Activated T-helper 1 cell treated with anti-CD3 and anti-CD28 coated beads, Interleukin-12 subunit alpha, Interleukin-12 subunit beta, Interleukin-2, Interleukin-4 antibody, amounts not matched to agents 30 ng/mL and 10 ng/mL and 1 ng/mL, durations not matched to agents 14 hours and 24 hours and 36 hours (primary cell): ENCODE data around the gene INPP4A. TPM values are rescaled to one million over a fixed set of nuclear protein-coding genes. Genes with fewer than 3 reads are reported as not detected.
A peak's percentile ranks its signal among the peaks of the same experiment; 100 is the strongest.
"Not testable (repeated sequence)": the region's sequence is repeated elsewhere in the genome, so short reads cannot be mapped to it uniquely, and the experiment has no call there.

Experiments used
- DNase-seq: peaks from one replicate; pipeline ENCODE4 v3.0.0; 2021; ENCODE audit warnings: low spot score
- H3K27ac Mint-ChIP-seq: one replicate; pipeline ENCODE4 v1.8.0; 2021; ENCODE audit warnings: mild to moderate bottlenecking, mixed read lengths
- H3K27me3 Mint-ChIP-seq: one replicate; pipeline ENCODE4 v1.8.0; 2022; ENCODE audit warnings: mild to moderate bottlenecking, moderate library complexity, mixed read lengths; ENCODE audit not compliant: insufficient read depth
- H3K36me3 Mint-ChIP-seq: one replicate; pipeline ENCODE4 v1.8.0; 2021; ENCODE audit warnings: low read depth, mixed read lengths
- H3K4me1 Mint-ChIP-seq: one replicate; pipeline ENCODE4 v1.8.0; 2021; ENCODE audit warnings: low read depth, mixed read lengths
- H3K4me3 Mint-ChIP-seq: one replicate; pipeline ENCODE4 v1.8.0; 2021; ENCODE audit warnings: mild to moderate bottlenecking, moderate library complexity, mixed read lengths
- H3K9me3 Mint-ChIP-seq: one replicate; pipeline ENCODE4 v1.8.0; 2021; ENCODE audit warnings: mixed read lengths
- intact Hi-C: fragments of 100-400 bp; cut with micrococcal nuclease; formaldehyde crosslinking; loops from one replicate; pipeline ENCODE4 v1.15.1; 2024
- total RNA-seq: library from RNA; stranded (reverse); gene quantifications from 2 replicates; pipeline ENCODE4 v1.2.3, GENCODE V29; 2022

Gene INPP4A
- total RNA-seq, 1 donor from 2014 or later: 55.7 TPM

GRCh38 chr2:98416383-98417159, 28.1 kb upstream of the INPP4A start:
- Mint-ChIP-seq H3K36me3 (peaks cover 1% of the 10 kb centered on the region), H3K27ac (no peak overlapping the region), H3K4me3 (no peak overlapping the region), H3K4me1 (peaks cover 13% of the 10 kb centered on the region), H3K9me3 (peaks cover 17% of the 10 kb centered on the region), H3K27me3 (no peaks in the 10 kb centered on the region)
- intact Hi-C loops: loop anchor here (10.0 kb wide), 1 partner anchor 128 kb away; no protein-coding TSS in a partner anchor
- DNase-seq: no peak

DNA sequence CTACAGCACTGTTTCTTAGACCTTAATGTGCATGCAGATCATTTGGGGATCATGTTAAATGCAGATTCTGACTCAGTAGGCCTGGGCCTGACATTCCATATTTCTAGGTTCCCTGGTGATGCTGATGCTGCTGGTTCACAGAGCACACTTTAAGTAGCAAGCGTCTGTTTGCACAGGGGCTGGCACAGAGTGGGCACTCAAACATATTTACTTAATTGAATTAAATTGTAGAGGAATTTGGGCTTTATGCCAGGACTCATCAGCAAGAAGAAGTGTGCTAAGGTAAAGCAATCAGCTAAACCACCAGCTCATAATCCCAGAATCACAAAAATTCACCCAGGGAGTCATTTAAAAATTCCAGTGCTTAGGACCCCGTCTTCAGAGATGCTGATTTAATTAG, 25.1 kb upstream of the INPP4A start:
- no peak overlapping the region for H3K4me3 Mint-ChIP-seq
- no peak for DNase-seq
- peaks cover 3% of the 10 kb centered on the region for H3K36me3 Mint-ChIP-seq
- H3K27me3 Mint-ChIP-seq: peaks cover 2% of the 10 kb centered on the region
- H3K4me1 Mint-ChIP-seq: peaks cover 5% of the 10 kb centered on the region
- intact Hi-C loops: loop anchor here (10.0 kb wide), 1 partner anchor 125 kb away; no protein-coding TSS in a partner anchor
- no peak overlapping the region for H3K27ac Mint-ChIP-seq
- H3K9me3 Mint-ChIP-seq: peaks cover 29% of the 10 kb centered on the region

- Mint-ChIP-seq H3K4me3 (no peak overlapping the region), H3K27me3 (peaks cover 2% of the 10 kb centered on the region)
- intact Hi-C loops: loop anchor here (10.0 kb wide), 1 partner anchor 125 kb away; no protein-coding TSS in a partner anchor
These were observed 24.5 kb upstream of the INPP4A start for GRCh38 chr2:98419977-98420725.

GRCh38 chr2:98422449-98422848, 22.2 kb upstream of the INPP4A start:
- Mint-ChIP-seq H3K4me1 (no peaks in the 10 kb centered on the region), H3K4me3 (no peak overlapping the region), H3K27ac (no peak overlapping the region), H3K36me3 (peaks cover 3% of the 10 kb centered on the region), H3K9me3 (peaks cover 24% of the 10 kb centered on the region), H3K27me3 (peaks cover 11% of the 10 kb centered on the region)
- DNase-seq: no peak
- intact Hi-C loops: no loop called here

More at GRCh38 chr2:98419977-98420725, 24.5 kb upstream of the INPP4A start:
- no peak for DNase-seq
- Mint-ChIP-seq H3K9me3 (peaks cover 24% of the 10 kb centered on the region), H3K4me1 (peaks cover 5% of the 10 kb centered on the region), H3K27ac (no peak overlapping the region), H3K36me3 (peaks cover 3% of the 10 kb centered on the region)

DNA sequence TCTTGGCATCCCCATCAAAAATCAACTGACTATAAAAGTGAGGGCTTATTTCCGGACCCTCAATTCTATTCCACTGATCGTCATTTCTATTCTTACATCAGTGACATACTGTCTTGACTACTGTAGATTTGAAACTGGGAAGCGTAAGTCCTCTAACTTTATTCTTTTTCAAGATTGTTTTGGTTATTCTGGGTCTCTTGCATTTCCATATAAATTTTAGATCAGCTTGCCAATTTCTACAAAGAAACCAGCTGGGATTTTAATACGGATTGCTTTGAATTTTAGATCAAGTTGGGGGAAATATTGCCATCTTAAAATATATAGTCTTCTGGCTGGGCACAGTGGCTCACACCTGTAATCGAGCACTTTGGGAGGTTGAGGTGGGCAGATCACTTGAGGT, 17.9 kb upstream of the INPP4A start:
- peaks cover 15% of the 10 kb centered on the region for H3K9me3 Mint-ChIP-seq
- H3K4me1 Mint-ChIP-seq: no peaks in the 10 kb centered on the region
- H3K4me3 Mint-ChIP-seq: no peak overlapping the region
- no peak overlapping the region for H3K27ac Mint-ChIP-seq
- intact Hi-C loops: no loop called here
- H3K36me3 Mint-ChIP-seq: peaks cover 3% of the 10 kb centered on the region
- peaks cover 24% of the 10 kb centered on the region for H3K27me3 Mint-ChIP-seq
- no peak for DNase-seq

DNA sequence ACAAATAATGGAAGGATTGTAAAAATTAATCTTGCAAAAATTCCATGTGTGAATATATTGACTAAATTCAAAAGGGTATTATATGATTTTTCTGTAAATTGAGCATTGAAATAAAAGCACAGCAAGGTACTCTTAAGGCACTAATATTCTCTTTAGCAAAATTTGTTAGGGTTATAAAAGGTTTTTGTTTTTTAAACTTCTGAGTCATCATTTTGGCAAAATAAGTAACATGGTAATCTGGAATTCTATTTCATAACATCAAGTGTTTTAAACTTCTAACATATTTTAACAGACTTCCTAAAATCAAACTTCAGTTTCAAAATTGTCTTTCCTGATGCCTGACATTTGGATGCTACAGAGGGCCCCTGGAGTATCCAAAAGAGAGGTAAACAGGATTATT, 12.5 kb upstream of the INPP4A start:
- DNase-seq: no peak
- Mint-ChIP-seq H3K27me3 (peaks cover 13% of the 10 kb centered on the region), H3K27ac (no peak overlapping the region), H3K4me1 (peaks cover 8% of the 10 kb centered on the region), H3K4me3 (no peak overlapping the region), H3K36me3 (peaks cover 5% of the 10 kb centered on the region), H3K9me3 (peaks cover 11% of the 10 kb centered on the region)
- intact Hi-C loops: no loop called here

DNA sequence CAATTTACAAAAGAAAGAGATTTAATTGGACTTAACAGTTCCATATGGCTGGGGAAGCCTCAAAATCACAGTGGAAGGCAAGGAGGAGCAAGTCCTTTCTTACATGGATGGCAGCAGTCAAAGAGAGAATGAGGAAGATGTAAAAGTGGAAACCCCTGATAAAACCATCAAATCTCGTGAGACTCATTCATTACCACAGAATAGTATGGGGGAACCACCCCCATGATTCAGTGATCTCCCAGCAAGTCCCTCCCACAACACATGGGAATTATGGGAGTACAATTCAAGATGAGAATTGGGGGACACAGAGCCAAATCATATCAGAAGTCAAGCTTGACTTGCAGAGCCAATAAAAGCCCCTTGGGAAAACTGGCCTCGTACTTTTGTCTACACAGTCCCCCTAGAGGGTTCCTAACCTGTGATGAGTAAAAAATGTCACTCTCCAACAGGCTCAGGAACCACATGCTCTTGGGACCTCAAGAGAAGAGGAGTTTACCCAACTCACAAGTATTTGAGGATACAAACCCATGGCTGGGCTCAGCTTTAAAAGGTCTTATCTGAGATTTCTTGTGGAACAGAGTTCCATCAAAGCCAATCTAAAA, 11.2 kb upstream of the INPP4A start:
- H3K36me3 Mint-ChIP-seq: peaks cover 5% of the 10 kb centered on the region
- no peak overlapping the region for H3K4me3 Mint-ChIP-seq
- intact Hi-C loops: no loop called here
- no peak for DNase-seq
- peaks cover 11% of the 10 kb centered on the region for H3K9me3 Mint-ChIP-seq
- H3K27ac Mint-ChIP-seq: no peak overlapping the region
- H3K4me1 Mint-ChIP-seq: peaks cover 15% of the 10 kb centered on the region
- peaks cover 7% of the 10 kb centered on the region for H3K27me3 Mint-ChIP-seq

DNA sequence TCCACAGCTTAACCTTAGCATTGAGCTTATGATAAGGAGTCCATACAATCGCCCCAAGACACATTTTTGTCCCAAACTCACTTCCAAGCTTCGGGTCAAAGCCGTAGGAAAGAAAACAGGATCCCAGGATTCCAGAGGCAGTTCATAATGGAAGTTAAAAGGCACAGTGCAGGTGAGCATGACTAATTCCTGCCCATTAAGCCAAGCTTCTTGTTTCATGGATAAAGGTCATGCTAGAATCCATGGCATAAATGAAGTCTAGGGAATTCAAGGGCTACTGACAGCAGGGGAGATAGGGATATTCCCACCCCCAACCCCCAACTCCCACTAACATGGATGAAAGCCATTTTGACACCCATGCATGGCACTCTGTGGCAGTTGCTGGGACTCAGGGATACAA, 10.2 kb upstream of the INPP4A start:
- H3K4me1 Mint-ChIP-seq: peaks cover 26% of the 10 kb centered on the region
- H3K27me3 Mint-ChIP-seq: peaks cover 6% of the 10 kb centered on the region
- intact Hi-C loops: no loop called here
- H3K9me3 Mint-ChIP-seq: peaks cover 19% of the 10 kb centered on the region
- no peak for DNase-seq
- no peak overlapping the region for H3K27ac Mint-ChIP-seq
- H3K4me3 Mint-ChIP-seq: no peak overlapping the region
- peaks cover 5% of the 10 kb centered on the region for H3K36me3 Mint-ChIP-seq

DNA sequence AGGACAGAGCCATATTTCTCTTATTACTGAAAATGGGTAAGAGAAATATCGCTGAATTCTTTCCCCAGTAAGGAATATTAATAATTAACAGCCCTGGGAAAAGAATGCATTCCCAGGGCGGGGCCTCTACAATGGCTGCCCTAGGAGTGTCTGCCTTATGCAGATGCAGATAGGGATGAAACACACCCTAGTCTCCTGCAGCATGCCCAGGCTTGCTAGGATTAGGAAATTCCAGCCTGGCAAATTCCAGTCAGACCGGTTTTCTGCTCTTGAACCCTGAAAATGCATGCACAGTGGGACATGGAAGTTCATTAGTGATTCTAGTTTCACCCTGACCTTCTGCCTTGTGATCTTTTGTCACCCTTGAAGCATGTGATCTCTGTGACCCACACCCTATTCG, 9.0 kb upstream of the INPP4A start:
- Mint-ChIP-seq H3K36me3 (peaks cover 11% of the 10 kb centered on the region), H3K4me1 (peaks cover 37% of the 10 kb centered on the region), H3K9me3 (peaks cover 24% of the 10 kb centered on the region)
- not testable (repeated sequence) for H3K27ac Mint-ChIP-seq, DNase-seq, H3K27me3 Mint-ChIP-seq, H3K4me3 Mint-ChIP-seq
- intact Hi-C loops: loop anchor here (5.0 kb wide), 2 partner anchors 332 to 423 kb away; no protein-coding TSS in a partner anchor

- no peak for DNase-seq
- intact Hi-C loops: loop anchor here (5.0 kb wide), 2 partner anchors 331 to 424 kb away; no protein-coding TSS in a partner anchor
- Mint-ChIP-seq H3K27me3 (no peaks in the 10 kb centered on the region), H3K9me3 (peaks cover 24% of the 10 kb centered on the region), H3K4me3 (peak overlapping the region; percentile 35), H3K36me3 (peaks cover 11% of the 10 kb centered on the region), H3K4me1 (peaks cover 37% of the 10 kb centered on the region), H3K27ac (peak overlapping the region; percentile 32)
These were observed 7.9 kb upstream of the INPP4A start for GRCh38 chr2:98436734-98437133.

DNA sequence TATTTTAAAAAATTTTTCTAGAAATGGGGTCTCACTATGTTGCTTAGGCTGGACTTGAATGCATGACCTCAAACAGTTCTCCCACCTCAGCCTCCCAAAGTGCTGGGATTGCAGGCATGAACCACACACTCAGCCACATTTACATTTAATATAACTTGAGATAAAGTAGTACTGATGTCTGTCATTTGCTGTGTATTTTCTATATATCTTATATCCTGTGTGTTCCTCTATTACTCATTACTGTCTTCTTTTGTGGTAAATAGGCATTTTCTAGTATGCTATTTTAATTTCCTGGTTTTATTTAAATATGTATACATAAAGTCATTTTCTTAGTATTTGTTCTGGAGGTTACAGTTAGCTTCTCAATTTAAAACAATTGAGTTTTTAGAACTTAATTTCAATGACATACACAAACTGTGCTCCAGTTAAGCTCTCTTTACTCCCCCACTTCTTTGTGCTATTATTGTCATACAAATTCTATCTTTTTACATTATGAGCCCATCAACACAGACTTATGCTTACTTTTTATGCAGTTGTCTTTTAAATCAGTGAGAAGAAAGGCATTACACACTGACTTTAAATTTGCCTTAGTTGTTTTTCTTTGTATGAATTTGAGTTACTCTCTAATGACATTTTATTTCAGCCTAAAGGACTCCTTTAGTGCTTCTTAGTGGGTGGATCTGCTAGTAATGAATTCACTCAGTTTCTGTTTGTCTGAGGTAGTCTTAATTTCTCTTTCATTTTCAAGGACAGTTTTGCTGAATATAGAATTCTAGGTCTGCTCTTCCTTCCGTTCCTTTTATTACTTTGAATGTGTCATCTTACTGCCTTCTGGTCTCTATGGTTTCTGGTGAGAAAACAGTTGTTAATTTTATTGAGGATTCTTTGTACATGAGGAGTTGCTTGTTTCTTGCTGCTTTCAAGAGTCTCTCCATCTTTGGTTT, 6.2 kb upstream of the INPP4A start:
- H3K27ac Mint-ChIP-seq: peak overlapping the region; percentile 93
- H3K27me3 Mint-ChIP-seq: no peaks in the 10 kb centered on the region
- intact Hi-C loops: loop anchor here (1.0 to 5.0 kb wide), 11 partner anchors 8 to 776 kb away; no protein-coding TSS in a partner anchor
- peaks cover 8% of the 10 kb centered on the region for H3K36me3 Mint-ChIP-seq
- DNase-seq: no peak
- H3K9me3 Mint-ChIP-seq: peaks cover 14% of the 10 kb centered on the region
- H3K4me1 Mint-ChIP-seq: peaks cover 45% of the 10 kb centered on the region
- peak overlapping the region; percentile 65 for H3K4me3 Mint-ChIP-seq
